NCI-H2171 treated with DMSO at 0.1 percent for 48 hours (cell line): ENCODE results near the gene CLDN14.
"Not testable (repeated sequence)": the region's sequence is repeated elsewhere in the genome, so short reads cannot be mapped to it uniquely, and the experiment has no call there.

Experiments
- DNase-seq: peaks from one replicate; lab custom pipeline; 2025; lab: John Stamatoyannopoulos, UW

Gene CLDN14

DNA sequence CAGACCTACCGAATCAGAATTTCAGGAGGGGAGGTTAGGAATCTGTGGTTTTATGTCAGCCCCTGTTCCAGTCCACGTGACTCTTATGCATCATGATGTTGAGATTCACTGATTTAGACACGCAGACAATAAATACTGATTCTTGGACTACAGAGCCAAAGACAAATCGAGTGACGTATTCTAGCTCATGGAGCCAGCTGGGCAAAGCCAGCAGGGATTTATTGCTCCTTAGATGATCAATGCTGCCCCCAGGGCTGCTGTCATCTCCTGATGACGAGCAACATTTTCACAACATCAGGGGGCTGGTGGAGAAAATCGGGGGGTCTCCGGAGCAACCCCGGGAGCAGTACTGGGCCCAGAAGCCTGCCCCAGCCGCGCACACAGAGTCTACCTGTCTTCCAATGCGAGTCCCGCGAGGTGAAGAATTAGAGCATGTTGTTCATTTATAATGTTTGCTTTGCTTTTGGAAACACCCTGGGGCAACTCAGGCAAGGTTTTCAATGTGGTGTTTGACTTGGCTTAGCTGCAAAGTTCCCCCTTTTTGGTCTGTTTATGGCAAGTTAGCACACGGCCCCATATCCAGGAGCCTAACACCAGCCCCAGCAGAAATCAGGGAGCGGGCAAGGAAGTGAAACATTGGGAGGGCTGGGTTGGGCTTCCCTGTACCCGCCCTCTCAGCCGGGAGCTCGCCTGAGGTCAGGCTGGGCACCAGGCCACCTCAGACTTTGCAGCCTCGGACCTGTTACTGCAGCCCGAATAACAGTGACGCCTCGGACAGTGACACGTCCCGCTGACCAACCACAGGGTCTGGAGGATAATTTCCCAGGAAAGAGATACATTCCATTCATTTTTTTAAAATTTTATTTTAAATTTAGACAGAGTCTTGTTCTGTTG is 19.9 kb upstream of the CLDN14 start:
- DNase-seq: no peak

DNA sequence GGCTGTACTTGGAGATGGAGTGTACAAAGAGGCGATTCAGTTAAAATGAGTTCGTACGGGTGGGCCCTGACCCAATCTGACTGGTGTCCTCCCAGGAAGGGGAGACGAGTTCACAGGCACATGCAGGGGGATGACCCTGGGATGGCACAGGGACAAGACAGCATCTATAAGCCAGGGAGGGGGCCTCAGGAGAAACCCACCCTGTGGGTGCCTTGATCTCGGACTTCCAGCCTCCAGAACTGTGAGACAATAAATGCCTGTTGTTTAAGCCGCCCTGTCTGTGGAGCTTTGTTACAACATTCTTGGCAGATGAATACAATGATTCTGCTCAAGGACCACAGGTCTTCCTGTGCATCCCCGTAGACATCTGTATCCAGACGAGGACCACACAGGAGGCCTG is 14.6 kb upstream of the CLDN14 start:
- no peak for DNase-seq

DNA sequence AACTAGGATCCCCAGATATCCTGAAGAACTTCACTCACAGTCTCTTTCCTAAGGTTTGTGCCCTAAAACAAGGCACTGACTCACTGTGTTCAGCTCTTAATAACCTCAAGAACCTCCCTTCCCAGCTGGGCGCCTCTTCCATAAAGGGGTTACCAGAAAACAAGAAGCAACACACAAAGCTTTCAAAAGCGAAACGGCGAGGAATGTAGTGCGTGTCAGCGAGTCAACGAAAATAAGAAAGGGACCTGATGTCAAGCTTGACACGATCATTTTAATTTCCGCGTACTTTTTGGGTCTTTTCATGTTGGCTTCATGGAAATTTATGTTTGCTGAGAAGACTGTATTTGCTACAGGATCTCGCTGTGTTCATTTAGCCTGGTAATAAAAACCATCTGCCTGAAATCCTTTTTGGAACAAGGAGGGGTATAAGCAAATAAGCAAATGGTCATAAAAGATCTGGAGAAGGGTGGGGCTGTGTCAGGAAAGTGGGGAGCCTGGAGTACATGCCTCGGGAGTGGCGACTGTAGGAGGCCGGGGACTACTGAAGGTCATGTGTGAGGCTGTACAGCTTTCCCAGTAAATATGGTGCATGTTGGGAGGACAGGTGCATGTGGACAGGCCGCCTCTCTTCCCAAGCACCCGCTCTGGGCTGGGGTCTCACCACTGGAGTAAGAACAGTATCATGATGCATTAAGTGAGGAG is 11.4 kb upstream of the CLDN14 start:
- no peak for DNase-seq

DNA sequence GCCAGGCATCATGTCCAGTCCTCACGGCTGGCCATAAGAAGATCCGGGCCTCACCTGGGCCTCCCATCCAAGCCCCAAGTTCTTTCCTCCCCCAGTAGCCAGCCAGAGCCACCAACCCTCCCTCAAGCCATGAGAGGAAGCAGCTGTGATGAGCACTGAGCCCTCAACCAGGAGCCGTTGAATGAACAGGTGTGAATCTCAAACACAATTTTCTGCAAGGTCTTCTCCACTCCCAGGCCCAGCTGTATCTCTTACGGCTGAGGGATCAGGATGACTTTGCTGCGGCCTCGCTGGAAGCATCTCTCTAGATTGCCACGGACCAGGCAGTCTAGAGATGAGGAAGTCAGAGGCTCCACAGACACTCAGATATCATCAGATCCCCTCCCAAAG is 9.8 kb upstream of the CLDN14 start:
- DNase-seq: no peak

DNA sequence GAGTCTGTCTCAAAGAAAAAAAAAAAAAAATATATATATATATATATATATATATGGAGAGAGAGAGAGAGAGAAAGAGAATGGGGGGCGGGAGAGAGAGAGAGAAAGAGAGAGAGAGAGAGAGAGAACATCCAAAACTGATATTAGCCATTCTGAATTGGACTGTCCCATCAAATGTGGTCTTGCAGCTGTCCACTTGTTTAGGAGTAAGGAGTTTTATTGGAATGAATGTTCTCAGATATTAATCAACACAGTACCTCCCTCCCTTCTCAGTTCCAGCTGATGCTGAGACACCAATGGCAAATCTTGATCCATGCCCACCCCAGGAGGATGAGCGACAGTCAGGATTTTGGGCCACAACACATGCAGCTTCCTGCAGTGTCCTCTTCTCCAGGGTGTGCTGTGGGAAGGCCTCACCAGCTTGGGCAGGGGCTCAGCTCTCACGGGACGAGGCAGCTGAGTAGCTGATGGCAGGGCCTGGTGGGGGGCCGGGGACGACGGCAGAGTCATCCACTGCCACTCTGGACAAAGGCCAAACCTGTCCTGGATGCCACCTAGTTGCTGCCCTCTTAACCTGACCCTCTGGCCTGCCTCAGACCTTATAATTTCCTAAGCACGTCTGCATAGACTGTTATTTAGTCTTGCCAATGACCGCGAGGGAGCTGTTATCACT is 9.3 kb upstream of the CLDN14 start:
- DNase-seq: no peak

DNA sequence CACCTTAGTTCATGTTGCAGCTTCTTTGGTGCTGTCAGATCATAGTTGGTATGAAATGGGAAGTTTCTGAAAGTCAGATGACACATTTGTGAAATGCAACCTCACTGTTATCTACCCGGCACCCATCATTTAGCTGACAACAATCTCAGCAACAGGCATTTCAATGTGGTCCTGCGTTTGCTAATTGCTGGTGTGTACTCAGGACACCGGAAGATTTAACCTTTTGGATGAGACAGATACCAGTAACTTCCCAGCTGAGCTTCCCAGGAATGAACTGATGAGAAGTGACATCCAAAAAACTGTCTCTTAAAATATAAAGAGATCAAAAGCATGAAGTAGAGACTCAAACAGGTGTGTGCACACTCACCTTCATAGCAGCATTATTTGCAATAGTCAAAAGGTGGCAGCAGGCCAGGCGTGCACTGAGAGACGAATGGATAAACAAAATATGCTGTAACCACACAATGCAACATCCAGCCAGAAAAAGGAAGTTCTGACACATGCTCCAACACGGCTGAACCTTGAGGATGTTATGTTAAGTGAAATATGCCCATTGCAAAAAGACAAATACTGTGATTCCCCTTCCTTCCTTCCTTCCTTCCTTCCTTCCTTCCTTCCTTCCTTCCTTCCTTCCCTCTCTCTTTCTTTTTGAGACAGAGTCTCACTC is 7.9 kb upstream of the CLDN14 start:
- DNase-seq: no peak

DNA sequence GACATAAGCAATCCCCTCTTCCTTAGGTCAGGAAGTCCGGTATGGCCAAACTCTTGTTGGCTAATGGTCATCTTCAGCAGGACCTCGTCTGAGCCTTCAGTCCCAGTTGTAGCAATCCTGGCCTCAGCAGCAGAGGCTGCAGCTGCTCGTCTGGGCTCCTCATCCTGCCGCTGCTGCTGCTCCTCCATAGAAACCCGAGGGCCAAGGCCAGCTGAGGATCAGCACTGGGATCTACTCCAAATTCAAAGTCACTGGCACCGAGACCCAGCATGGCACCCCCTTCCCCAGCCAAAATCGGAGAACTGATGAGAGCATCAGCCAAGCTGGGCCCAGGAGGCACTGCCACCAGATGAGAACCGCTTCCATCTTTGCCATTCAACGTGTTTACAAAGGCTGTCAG is 6.3 kb upstream of the CLDN14 start:
- DNase-seq: no peak

DNA sequence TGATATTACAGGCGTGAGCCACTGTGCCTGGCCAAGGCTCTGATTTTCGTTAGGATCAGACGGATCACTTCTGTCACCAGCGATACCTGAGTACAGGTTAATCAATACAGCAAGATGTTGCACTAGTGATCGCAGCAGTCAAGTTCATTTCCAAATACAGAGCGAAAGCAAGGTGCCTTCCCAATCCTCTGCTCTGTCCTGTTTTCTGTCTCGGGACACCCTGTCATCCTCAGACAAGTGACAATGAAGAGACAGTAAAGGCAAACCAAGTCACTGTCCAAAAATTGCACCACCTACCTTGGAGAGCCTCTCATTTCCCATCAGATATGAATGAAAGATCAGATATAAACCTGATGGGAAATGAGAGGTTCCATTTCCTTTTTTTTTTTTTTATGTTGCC is 5.6 kb upstream of the CLDN14 start:
- DNase-seq: no peak

DNA sequence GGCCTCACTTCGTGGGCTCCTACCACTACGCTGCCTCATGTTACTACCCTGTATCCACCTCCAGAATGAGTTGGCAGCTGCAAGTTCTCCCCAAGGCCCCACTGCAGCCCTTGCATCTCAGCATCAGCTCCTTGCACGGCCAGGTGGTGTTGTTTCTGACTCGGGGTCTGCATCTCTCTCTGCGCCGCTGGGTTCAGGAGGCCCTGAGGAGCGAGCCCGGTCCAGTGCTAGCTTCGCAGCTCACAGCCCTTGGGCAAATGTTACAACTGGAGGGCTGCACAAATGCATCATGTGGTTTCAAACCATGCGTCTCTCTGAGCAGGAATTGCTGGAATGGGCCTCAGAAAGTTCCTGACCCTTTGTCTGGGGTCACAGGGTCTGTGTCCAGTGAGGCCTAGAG is 3.2 kb upstream of the CLDN14 start:
- DNase-seq: no peak

DNA sequence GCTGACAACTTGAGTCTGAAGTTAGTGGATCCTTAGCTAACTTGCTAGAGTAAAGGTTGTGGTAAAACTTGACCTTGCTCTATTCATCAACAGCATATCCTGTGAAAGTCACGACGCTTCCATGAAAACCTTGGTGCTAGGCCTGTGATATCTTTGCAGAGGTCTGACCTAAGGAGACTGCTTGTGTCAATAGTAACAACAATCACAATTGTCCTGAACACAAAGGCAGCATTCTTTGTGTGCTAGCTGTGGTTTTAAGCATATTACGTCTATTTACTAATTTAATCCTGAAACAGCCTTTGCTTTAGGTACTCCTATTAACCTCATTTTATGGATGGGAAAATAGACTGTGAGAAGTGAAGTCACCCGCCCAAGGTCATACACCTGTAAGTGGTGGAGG is 2.8 kb upstream of the CLDN14 start:
- DNase-seq: no peak

DNA sequence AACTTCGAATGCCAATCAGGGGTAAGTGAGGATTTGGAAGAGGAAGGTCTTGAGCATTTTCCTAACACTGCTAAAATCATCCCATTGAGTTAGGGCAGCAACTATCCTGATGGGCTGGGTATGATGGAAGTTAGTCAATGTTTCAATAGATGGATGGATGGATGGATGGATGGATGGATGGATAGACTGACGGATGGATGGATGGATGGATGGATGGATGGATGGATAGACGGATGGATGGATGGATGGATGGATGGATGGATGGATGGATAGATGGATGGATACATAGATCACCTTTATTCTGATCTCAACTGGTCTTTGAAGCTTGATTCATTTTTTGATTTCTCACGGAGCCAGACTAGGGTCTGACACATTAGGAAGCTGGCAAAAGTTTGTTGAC is 2.3 kb upstream of the CLDN14 start:
- no peak for DNase-seq

DNA sequence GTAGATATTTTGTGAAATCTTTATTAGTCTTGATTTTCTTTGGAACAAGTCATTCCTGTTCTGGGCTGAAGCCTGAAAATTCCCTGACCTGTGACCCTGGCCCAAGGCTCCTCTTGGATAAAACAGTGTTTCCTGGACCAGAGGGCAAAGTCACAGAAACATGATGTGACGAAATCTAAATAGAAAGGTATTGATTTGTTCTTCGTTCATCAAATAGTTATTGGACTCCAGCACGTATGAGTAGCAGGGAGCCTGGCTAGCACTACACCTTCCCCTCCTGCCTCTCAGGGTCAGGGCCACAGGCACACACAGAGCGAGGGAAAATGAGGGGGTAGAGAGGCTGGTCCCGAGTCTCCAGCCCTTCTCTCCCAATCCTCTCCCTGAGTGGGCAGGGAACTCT is 1.7 kb upstream of the CLDN14 start:
- DNase-seq: no peak

DNA sequence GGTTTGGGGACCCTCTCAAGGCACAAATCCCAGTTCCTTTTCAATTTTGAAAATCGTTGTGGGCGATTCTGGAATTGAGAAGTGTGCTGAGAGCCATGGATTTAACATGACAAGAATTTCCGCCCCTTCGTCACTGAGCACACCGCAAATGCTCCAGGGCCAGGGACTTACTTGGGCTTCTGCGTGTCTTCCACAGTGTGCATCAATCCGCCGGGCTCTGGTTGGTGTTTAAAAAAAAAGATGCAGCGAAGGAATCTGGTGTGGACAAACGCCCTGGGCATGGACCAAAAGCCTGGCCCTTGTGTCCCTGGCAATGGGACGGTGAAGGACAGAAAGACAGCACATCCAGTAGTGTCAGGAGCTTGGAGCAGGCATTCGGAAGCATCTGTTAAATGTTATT is 696 bp upstream of the CLDN14 start:
- no peak for DNase-seq

DNA sequence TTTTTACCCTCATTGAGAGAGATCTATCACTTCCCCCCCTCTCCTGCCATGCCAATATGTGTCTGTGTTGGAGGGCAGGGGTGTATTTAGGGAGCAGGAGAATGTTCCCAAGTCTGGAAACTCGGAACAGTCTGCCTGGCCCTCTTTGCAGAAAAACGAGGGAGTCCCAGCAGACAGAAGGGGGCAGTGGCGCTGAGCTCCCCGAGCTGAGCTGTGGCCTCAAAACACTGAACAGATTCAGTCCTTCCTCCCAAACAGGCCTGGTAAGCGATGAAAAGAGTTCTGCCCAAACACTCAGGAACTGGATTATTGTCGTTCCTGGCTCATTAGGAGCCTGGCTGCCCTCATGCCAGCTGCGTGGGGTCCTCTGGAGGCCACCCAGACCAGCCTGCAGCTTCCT is 981 bp downstream of the CLDN14 start:
- DNase-seq: no peak

DNA sequence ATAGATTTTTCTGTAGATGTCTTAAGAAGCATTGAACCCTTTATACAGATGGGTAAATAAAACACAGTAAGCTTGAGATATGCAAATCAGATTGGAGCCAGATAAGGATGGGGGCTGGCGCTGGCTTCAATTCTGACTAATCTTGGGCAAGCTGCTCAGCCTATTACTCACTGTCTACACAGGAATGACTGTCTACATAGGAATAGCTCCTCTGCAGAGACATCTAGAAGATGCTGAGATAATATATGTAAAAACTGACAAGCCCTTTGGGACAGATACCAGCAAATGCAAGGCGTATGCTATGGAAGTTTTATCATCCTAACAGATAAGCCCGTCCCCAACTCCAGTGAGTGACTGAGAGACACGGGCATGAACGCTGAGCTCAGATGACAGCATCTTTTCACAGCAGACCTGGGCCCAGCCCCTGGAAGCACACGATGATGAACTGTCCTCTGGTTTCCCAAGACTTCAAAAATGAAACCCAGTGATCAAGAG is 1.7 kb downstream of the CLDN14 start:
- DNase-seq: no peak

DNA sequence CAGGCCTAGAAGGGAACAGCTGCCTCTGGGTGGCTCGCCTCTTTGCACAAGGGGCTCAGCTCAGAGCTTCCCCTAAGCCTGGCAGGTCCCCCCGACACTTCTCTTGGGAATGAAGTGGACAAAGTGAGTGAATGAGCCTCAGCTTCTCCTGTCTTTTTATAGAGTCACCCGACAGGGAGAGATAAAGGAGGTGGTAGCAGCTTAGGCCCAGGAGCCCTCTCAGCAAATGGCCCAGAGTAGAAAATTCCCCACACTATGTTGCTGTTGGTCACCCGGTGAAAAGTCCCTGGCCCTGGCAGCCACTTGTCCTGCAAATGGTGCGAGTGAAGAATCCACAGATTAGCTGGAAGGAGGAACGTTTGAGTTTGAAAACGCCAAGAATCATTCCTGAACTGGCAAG is 2.4 kb downstream of the CLDN14 start:
- DNase-seq: no peak

DNA sequence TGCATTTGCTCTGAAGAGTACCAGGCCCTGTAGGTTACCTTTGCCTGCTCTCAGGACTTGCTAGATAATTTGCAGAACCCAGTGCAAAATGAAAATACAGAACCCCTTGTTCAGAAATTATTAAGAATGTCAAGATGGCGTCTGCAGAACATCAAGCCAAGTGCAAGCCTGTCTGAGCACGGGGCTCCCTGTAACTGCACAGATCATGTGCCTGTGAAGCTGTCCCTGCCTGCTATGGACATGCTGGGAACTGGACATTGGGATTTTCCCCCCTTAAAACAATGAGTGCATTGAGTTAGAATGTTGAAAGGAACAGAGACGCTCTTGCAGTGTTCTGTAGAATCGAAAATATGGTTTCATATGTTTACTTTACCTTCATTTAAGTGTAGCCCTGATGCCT is 2.9 kb downstream of the CLDN14 start:
- no peak for DNase-seq

DNA sequence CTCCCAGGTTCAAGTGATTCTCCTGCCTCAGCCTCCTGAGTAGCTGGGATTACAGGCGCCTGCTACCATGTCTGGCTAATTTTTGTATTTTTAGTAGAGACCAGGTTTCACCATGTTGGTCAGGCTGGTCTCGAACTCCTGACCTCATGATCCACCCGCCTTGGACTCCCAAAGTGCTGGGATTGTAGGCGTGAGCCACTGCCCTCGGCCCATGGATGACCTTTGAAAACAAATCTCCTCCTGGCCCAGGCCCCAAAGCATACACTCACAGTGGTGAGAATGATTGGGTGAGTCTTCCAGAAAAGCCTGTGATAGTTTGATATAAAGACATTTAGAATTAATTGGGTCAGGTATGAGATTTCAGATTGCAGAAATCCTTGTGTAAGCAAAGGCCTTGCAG is 3.4 kb downstream of the CLDN14 start:
- not testable (repeated sequence) for DNase-seq

DNA sequence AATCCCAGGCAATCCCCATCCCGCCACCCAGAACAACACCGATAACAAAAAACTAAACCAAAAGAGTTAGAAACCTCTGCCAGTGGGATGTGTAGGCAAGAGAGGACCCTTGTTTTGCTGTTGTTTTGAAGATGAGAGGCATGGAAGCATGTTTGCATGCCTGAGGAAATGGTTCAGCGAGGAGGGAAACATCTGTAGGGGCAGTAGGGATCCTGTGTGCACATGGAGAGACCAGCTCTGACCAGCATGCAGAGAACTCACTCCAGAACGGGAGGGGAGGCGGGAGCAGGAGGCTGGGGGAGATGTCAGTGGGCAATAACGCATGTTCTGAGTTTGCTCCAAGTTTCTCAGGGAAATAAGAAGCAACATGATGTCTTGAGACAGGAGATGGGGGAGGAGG is 5.3 kb downstream of the CLDN14 start:
- DNase-seq: no peak

DNA sequence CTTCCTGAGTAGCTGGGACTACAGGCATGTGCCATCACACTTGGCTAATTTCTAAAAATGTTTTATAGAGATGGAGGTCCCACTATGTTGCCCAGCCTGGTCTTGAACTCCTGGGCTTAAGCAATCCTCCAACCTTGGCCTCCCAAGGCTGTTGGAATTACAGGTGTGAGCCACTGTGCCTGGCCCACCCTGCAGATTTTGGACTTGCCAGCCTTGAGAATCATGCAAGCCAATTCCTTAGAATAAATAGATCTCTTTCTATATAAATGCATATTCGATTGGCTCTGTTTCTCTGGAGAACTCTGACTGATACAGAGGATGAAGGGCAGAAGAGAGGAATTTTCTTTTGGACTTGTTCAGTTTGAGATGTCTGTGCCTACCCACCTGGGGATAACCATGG is 6.7 kb downstream of the CLDN14 start:
- no peak for DNase-seq

DNA sequence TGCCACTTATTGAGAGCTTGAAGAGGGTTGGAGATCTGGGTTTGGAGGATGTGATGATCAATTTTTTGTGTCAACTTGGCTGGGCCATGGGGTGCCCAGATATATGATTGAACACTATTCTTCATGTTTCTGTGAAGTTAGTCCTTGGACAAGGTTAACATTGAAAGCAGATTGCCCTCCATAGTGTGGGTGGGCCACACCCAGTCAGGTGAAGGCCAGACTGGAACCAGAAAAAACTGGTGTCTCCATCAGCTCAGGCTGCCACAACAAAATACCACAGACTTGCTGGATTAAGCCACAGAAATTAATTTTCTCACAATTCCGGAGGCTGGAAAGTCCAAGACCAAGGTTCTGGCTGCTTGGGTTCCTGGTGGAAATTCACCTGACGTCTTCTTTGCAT is 7.5 kb downstream of the CLDN14 start:
- no peak for DNase-seq

DNA sequence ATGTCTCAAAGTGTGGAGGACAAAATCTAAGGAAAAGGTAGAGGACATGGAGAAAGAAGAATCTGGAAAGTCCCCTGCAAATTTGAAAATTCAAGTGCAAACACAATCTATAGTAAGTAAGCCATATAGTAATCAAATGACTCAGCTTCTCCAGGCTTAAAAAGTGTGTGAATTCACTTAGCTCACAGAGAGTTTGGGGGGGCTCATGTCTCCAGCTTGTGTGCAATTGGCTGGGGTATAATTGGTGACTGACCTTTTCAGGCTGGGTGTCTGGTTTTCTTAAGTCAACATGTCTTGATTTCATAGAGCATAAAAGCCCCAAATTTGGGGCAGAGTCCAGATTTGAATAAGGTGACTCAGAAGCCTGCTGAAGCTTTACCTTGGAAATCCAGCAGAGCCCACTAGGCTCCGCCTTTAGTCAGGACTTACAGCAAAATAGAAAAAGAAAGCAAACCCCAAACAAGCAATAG is 8.6 kb downstream of the CLDN14 start:
- DNase-seq: no peak
